Bronchus fibroblast of lung (primary cell): ENCODE measurements around the gene CD36. TPM values are rescaled to one million over a fixed set of nuclear protein-coding genes. Genes with fewer than 3 reads are reported as not detected.

Experiments
- total RNA-seq: library from RNA; depleted of rRNA; stranded (reverse); fragments of >200 nt; gene quantifications from 2 replicates; pipeline ENCODE4 v1.2.3, GENCODE V29; 2015

CD36 gene
- total RNA-seq: 0.15 TPM in 1 of 2 replicates, not detected in the other

DNA sequence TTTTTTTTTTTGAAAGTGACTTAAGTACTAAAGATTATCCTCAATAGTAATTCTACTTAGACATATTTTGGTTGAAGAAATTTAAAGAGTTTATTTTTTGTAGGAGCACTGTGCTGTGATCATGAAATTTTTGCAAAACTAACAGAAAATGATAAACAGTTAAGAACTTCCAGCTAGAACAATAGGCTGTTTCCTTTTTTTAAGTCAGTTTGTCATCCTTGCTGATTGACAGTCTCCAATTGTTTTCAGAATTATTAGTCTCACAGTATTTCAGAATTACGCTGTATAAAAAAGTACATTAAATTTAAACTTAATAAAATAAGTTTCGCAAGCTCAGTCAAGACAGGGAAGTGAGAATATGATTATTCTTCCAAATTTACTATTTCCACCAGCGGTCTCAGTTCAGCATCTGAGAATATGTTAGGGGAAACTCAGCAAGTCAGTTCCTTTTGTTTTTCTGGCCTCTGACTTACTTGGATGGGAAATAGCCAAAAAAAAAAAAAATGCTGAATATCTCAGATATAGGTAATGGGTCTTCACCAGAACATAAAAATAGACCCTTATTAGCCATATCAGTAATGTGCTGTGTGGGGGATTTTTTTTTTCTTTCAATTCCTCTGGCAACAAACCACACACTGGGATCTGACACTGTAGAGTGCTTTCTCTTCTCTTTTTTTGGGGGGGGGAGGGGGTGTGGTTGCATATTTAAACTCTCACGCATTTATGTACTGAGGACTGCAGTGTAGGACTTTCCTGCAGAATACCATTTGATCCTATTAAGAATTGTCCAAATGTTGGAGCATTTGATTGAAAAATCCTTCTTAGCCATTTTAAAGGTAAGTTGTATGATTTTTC lies at the start of gene CD36:
TSS of gene CD36 (plus strand) at position 732 of the 855 bp plus-strand sequence. CDS start 8,099 bp downstream, outside the sequence.

Other genes with a start within 250 kb of the CD36 start
- not detected in 2 replicates for gene GNAT3, start 126.6 kb upstream of the CD36 start, total RNA-seq